GM19463 (cell line): Measurements from ENCODE around the gene MFN2.
"Not testable (repeated sequence)": the region's sequence is repeated elsewhere in the genome, so short reads cannot be mapped to it uniquely, and the experiment has no call there.

ENCODE experiments used
- ATAC-seq: cut with Tn5 transposase; IDR thresholded peaks from one replicate; pipeline ENCODE4 v1.9.1; 2021; ENCODE audit warnings: mild to moderate bottlenecking, moderate library complexity; ENCODE audit not compliant: unreplicated experiment

Gene MFN2

DNA sequence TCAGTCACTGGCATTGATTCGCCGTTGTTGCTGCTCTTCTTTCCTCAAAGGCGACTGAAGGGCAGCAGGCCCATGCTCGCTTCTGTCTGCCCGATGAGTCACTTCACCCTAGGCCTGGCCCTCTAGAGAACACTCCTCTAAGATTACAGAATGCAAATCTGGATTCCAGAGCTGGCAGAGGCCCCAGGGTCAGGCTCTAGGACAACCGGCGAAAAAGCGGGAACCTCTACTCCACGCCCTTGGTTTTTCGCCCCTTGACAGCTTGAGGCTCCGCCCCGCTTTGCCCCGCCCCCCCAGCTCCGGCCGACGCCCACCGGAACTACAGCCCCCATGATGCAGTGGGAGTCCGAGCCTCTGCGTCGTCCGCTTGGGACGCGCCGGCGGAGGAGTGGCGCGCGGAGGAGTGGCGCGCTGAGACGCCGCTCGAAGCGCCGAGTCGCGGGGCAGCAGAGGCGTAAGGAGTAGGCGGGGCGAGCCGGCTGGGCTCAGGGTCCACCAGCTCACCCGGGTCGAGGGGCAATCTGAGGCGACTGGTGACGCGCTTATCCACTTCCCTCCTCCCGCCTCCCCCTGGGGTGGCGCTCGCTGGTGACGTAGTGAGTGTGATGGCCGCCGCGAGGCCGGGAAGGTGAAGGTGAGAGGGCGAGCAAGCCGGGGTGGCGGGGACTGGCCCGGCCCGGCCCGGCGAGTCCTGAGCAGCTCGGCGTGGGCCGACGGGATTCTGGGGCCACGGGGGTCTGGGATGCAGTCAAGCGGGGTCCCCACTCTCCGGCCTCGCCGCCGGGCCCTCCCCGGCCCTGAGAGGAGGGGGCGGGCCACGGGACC is at the start of gene MFN2:
MFN2 (plus strand) TSS at position 594 of the 825 bp plus-strand sequence. CDS start 8,725 bp downstream, outside the sequence.
- peak; percentile 88 for ATAC-seq

DNA sequence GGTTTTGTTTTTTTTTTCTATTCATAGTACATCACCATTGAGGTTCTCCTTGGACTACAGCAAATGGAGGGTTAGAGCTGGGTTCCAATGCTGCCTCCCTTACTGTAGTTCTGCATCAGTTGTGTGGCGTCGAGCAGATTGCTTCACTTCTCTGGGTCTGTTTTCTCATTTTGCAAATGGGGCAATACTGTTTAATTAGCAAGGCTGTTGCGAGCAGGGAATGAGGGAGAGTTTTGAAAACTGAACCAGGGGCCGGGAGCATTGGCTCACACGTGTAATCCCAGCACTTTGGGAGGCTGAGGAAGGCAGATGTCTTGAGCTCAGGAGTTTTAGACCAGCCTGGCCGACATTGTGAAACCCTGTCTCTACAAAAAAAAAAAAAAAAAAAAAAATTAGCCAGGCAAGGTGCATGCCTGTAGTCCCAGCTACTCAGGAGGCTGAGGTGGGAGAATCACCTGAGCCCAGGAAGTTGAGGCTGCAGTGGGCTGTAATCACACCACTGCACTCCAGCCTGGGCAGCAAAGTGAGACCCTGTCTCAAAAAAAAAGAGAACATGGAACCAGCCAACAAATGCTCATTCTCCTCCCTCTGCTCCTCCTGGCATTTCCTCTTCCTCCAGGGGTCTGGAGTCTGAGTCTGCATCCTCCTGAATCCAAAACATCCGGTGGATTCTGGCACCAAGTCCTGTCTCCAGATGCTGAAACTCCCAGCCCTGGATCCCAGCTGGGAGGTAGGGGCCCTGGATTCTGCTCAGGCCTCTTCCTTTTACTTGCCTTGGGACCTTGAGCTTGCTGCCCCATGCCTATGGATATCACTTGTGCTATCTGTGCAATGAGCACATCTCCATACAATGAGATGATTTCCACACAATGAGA is 49.4 kb upstream of the MFN2 start:
- no peak for ATAC-seq

DNA sequence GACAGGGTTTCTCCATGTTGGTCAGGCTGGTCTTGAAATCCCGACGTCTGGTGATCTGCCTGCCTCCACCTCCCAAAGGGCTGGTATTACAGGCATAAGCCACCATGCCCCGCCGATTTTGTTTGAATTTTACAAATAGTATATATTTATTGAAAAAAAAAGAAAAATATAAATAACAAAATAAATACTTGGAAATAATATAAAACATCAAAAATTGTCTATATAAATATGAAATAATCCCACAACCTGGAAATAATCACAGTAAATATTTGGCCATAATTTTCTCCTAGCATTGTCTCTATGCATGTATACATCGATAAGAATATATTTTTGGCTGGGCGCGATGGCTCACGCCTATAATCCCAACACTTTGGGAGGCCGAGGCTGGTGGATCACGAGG is 48.4 kb upstream of the MFN2 start:
- ATAC-seq = no peak

DNA sequence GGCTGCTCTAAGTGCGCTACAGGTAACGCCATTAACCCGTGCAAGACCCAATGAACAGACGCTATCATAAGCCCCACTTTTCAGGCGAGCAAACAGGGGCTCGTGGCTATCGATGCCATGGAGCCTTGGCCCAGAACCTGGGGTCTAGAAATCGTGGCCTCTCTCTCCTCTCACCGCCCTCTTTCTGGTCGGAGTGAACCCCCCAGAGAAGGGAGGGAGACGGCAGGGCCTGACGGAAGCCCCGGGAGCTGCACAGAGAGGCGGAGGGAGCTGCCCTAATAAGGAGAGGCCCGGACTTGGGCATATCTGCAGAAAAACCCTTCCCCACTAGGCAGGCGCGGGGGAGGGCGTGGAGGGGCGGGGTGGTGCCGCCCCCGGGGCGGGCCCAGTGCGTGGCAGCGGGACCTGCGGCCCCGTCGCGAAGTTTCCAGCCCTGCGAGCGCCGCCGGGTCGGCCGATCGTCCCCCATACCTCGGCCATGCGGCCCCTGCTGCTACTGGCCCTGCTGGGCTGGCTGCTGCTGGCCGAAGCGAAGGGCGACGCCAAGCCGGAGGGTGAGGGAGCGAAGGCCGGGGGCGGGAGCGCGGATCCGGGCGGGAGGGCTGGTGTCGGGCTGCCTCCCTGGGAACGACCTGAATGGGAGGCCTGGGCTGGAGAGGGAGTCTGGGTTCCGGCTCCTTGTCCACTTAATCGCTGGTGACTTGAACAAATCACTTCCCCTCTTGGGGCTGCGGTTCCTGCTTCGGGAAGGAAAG is 45.8 kb upstream of the MFN2 start, which contains the start of gene PLOD1:
PLOD1 (plus strand) TSS at position 416 of the 755 bp plus-strand sequence; CDS start at position 479, 63 bp downstream.
- ATAC-seq = peak; percentile 93

DNA sequence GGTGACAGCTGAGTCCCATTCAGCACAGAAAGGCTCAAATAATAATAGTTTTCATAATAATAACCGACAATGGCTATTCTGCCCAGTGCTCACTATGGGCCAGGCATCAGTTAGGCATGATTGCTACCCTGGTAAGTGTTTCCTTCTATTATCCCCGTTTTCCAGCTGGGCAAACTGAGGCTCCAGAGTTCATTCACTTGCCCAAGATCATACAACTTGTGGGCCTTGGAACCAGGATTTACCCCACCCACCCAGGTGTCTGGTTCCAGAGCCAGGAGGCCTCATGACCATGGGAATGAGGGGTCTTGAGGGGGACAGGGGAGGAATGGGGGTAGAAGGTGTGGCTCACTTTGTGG is 45.2 kb upstream of the MFN2 start:
- ATAC-seq = no peak

DNA sequence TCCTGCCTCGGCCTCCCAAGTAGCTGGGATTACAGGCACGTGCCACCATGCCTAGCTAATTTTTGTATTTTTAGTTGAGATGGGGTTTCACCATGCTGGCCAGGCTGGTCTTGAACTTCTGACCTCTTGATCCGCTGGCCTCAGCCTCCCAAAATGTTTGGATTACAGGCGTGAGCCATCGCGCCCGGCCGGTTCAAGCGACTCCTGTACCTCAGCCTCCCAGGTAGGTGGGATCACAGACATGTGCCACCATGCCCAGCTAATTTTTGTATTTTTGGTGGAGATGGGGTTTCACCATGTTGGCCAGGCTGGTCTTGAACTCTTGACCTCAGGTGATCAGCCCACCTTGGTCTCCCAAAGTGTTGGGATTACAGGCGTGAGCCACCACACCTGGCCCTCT is 44.5 kb upstream of the MFN2 start:
- not testable (repeated sequence) for ATAC-seq

DNA sequence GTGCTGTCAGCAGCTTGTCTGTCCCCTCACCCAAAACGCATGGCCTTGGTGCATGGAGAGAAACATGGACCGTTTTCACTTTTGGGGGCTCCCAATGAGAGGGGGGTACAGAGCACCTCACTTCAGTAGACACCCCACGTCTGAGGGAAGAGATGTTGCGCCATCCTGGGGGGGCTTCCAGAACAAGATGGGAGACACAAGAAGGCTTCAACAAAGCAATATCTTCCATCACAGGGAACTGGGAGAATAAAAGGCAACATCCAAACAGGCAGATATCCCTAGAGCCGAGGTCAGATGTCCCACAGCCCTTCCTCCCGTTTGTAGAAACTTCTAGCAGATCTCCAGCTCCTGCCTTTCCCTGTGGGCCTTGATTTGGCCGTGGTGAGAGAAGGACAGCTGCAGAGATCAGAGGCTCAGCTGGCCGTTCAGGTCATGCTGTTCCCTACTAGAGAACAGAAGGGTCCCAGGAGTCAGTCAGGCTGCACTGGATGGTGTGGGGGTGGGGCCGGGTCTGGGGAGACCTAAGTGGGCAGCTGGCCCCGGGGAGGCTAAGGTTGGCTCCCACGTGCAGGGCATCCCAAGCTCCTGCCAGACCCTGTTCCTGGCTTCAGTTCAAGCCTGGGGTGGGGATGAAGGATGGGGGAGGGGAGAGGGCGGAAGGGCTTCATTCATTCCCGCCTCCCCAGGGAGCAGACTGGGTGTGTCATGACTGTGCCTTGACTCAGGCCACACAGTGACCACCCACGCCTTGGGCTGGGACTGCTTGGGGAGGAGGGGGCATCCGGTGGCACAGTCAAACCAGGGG is 41.3 kb upstream of the MFN2 start:
- no peak for ATAC-seq

DNA sequence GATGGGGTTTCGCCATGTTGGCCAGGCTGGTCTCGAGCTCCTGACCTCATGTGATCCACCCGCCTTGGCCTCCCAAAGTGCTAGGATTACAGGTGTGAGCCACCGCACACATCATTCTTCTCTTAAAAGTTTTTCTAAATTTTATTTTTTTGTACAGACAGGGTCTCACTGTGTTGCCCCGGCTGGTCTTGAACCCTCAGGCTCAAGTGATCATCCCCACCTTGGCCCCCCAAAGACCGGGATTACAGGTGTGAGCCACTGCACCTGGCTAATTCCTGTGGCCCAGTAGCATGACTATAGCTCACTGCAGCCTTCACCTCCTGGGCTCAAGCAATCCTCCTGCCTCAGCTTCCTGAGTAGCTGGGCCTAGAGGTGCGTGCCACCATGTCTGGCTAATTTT is 40.5 kb upstream of the MFN2 start:
- ATAC-seq = not testable (repeated sequence)

DNA sequence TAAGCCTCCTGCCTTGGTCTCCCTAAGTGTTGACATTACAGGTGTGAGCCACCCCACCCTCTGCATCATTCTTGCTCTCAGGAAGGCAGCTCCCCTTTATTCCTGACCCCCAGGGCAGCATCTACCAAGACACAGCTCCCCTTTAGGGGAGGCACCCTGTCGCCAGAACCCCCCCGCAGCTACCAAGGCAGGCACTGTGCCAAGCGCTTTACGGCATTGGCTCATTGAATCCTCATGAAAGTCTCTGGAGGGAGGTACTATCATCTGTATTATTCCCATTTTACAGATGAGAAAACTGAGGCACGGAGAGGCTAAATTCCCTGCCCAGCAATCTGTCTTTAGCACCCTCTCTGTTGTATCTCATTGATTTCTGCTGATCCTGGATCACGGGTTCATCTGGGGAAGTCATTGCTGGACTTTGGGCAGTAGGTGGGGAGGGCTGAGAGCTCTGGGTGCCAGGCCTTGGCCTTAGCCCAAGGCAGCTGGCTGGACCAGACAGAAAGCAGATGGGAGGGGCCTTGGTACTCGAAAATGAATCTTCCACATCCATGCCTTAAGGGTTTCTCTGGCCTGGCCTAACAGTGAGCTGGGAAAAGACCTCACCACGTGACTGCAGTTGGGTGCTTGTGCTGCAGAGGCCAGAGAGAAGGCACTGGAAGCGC is 39.9 kb upstream of the MFN2 start:
- no peak for ATAC-seq

DNA sequence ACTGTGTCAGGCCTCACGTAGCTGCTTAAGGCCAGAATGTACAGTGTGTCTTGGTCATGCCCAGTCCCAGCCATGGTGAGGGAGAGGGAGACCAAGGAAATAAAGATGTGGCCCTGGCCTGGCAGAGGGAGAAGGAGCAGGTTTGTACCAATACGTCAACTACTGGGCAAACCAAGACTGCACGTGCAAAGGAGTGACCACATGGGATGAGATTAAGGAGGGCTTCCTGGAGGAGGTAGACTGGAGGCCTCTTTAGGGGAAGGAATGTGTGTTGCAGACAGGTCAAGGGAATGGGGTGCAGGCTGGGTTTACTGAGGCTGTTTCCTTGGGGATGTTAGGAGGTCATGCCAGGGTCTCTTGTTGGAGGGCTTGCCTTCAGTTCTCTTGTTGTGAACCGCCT is 38.0 kb upstream of the MFN2 start:
- ATAC-seq = no peak

DNA sequence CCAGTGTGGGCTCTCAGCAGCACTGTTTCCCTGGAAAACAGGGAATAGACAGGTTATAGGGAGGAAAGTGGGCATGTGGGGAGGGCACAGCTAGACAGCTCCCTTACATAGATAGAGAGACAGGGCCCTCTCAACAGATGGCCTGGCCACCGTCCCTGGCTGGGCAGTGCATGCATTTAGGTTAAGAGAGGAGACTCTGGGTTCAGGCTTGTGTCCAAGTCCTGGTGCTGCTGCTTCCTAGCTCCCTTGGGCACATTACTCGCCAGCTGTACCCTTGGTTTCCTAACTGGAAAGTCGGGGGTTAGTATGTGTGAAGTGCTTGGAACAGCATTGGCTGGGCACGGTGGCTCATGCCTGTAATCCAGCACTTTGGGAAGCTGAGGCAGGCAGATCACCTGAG is 36.6 kb upstream of the MFN2 start:
- no peak for ATAC-seq

DNA sequence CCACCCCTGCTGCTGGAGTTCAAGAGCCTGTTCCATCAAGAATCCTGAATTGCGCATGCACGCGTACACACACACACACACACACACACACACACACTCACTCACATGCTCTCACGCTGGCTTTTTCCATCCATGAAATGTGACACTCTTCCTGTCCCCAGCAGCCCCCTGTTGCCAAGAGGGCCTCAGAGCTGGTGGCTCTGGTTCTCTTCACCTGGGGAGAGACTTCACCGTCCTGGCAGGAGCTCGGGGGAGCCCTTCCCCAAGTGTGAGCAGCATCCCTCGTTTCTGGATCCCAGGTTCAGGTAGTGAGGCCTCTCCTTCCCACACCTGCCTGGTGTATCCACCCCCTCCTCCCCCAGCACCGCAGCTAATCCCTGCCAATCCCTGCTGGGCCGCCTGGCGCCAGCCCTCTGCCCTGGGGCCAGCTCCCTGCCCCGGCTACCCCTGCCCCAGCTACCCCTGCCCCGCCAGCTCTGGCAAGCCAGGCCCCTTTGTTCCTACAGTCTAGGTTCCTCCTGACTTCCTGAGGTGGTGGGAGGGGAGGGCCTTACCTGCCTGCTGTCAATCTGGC is 35.8 kb upstream of the MFN2 start:
- no peak for ATAC-seq

DNA sequence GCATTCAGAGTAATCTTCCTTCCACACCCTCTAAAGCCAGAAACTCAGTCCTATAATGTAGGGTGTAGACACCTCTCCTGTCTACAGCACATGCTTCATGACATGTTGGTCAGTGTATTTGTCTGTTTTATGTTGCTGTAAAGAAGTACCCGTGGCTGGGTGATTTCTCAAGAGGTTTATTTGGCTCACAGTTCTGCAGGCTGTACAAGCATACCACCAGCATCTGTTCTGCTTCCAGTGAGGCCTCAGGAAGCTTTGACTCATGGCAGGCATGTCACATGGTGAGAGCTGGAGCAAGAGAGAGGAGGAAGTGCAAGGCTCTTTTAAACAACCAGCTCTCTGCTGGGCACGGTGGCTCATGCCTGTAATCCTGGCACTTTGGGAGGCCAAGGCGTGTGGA is 33.6 kb upstream of the MFN2 start:
- no peak for ATAC-seq

DNA sequence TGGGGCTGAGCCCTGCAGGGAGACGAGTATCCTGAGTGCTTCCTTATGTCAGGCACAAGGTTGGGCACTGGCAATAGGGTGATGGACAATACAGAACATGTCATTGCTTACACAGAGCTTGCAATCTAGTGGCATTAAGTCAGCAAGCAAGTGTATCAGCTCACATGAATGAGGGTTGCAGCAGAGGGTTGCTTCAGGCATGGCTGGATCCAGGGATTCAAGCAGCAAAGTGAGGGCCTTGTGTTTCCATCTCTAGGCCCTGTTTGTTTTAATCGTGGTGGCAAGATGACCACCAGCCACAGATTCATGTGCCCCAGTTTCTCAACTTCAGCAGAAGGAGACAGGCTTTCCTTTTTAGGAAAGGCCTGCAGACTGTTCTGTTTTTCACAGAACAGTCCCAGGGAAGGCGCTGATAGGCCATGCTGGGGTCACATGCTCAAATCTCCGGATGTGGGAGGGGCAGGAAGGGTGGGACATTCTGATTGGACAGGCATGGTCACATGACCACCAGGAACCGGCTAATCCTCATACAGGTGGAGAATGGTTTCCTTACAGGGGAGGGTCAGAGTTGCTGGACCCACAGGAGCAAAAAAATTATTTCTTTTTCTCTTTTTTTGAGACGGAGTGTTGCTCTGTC is 31.3 kb upstream of the MFN2 start:
- ATAC-seq = no peak

DNA sequence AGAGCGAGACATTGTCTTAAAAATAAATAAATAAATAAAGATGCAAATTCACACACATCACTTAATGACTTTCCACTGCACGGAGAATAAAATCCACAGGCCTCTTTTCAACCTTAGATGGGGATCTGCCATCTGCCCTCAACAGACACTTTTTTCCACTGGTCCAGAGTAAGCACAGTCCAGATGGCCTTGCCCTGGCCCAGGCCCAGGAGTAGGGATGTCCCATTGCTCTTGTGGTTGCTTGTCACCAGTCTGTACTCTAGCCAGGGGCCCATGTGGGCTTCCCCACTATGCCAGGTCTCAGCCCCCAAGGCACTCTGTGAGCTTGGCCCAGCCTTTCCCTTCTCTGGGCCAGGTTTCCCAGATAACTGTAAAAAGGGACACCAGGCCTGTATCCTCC is 28.3 kb upstream of the MFN2 start:
- ATAC-seq = no peak

DNA sequence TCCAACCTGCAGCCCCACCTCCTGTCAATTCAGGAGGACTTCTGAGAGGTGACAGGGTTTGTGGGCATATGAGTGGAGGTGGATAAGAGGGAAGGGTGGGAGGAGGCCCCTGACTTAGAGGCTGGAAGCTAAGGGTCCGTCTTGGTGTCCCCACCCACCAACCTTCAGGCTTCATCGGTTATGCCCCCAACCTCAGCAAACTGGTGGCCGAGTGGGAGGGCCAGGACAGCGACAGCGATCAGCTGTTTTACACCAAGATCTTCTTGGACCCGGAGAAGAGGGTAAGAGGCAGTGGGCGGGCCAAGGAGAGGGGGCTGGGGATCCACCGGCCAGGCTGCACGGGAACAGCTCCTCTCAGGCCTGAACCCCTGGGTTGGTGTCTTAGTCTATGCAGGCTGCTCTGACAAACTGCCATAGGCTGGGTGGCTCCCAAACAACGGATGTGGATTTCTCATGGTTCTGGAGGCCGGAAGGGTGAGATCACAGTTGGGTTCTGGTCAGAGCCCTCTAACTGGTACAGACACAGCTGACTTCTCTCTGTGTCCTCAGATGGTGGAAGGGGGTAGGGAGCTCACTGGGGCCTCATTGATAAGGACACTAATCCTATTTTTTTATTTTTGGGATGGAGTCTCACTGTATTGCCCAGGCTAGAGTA is 27.7 kb upstream of the MFN2 start:
- no peak for ATAC-seq

DNA sequence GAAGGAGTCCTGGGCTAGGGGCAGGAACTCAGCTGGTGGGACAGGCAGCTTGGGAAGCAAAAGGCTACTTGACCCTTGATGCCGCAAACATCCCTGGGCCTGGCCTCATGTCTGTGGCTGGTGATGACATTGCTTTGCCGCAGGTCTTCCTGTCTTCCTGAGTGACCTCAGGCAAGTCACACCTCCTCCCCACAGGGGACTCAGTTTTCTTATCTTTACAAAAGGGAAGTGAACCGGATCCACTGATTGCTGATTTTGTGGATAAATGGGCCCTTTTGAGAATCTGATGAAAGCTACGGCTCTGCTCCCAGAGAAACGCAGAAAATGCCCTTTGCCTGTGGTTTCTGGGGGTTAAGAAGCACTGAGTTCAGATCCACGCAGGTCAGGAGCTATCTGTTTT is 25.0 kb upstream of the MFN2 start:
- ATAC-seq = no peak

DNA sequence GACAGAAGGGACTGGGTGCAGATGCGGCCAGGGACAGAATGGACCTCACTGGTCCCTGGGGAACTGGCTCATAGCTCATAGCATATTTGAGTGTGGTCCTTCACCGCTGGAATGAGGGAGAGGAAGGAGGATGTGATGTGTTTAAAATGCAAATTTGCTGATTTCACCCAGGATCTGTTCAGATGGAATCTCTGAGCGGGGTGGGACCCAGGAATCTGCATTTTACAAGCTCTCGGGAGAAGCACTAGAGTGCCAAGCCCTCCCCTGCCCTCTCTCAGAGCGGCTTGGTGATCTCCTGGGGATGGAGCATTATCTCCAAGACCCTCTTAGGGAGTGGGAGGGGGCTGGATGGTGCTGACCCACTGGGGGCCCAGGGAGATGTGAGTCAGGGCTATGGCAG is 22.8 kb upstream of the MFN2 start:
- ATAC-seq = no peak

DNA sequence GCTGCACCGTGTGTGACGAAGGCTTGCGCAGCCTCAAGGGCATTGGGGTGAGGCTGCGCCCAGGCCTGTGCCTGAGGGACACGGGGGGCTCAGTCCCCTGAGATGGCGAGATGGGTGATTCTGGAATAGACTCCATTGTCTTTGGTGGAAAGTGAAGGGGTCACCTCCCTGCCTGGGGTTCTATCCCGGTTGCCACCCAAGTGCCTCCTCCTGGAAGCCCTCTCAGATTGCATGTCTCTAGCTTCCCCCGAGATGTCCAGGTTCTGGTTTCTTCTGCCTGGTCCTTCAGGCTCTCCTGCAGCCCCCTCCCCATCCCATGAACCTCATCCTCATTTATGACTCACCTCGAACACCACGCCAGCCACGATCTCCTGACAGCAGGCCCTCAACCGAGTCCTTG is 22.3 kb upstream of the MFN2 start:
- ATAC-seq = no peak
